ENCODE measurements around the gene MYL12A. TPM values are rescaled to one million over a fixed set of nuclear protein-coding genes. Genes with fewer than 3 reads are reported as not detected.

Gene MYL12A
- total and polyA plus RNA-seq, 2 of the 8 experiments (the other 6 are each of a cell fraction or from before 2014, with no cell fraction given) = 188 to 247 TPM

- Histone ChIP-seq H3K18ac (ENCODE audit: extremely low read depth, low read length) (no peak overlapping the region), H2BK5ac (ENCODE audit: low read depth, low read length) (no peak overlapping the region), H3K56ac (replicated peaks; ENCODE audit: insufficient read length, low read depth, low read length) (no peak overlapping the region), H3K79me1 (ENCODE audit: low read depth, low read length) (no peaks in the 10 kb centered on the region; the same call in 1 of the 2 replicates), H3K36me3 (ENCODE audit: control insufficient read depth in 2 of 4, insufficient read depth in 4 of 4, low read length in 3 of 4) (peaks cover 0 to 13% (median 6%) of the 10 kb centered on the region in 4 experiments; a peak in 2 of 8 replicates), H4K8ac (ENCODE audit: extremely low read depth, insufficient read depth, low read length) (no peak overlapping the region), H3K9me3 (ENCODE audit: insufficient read depth in 2 of 2, low read depth in 1 of 2, low read length in 1 of 2) (peaks cover 9 to 16% of the 10 kb centered on the region in 2 experiments; a peak in 2 of 4 replicates), H2BK120ac (replicated peaks; ENCODE audit: low read depth, low read length) (no peak overlapping the region), H3K4me1 (replicated peaks in 1 of 4; ENCODE audit: control insufficient read depth in 3 of 4, insufficient read depth in 4 of 4, low read length in 3 of 4) (no peaks in the 10 kb centered on the region), H3K27me3 (replicated peaks in 1 of 4; ENCODE audit: control insufficient read depth in 3 of 4, extremely low read depth in 1 of 4, insufficient read depth in 3 of 4, low read length in 3 of 4) (no peaks in the 10 kb centered on the region), H3K4ac (replicated peaks; ENCODE audit: insufficient read length, low read depth, low read length) (no peak overlapping the region), H2BK20ac (ENCODE audit: low read length) (no peak overlapping the region), H2BK15ac (ENCODE audit: low read length) (no peak overlapping the region), H2AK5ac (ENCODE audit: low read depth, low read length) (no peak overlapping the region), H3K23ac (ENCODE audit: insufficient read length) (no peak overlapping the region), H3K79me2 (ENCODE audit: control insufficient read depth in 1 of 2, insufficient read depth in 2 of 2, low read length in 2 of 2) (peaks cover 0 to 7% of the 10 kb centered on the region in 2 experiments; a peak in 2 of 4 replicates), H3K4me2 (ENCODE audit: insufficient read depth in 1 of 2, low read depth in 2 of 2, low read length in 2 of 2) (no peak overlapping the region), H3K23me2 (ENCODE audit: low read depth, low read length) (peaks cover 5% of the 10 kb centered on the region), H3K9ac (replicated peaks in 1 of 4; ENCODE audit: extremely low read depth in 1 of 4, low read depth in 3 of 4, low read length in 3 of 4) (no peak overlapping the region), H3K27ac (ENCODE audit: low read depth, low read length) (no peak overlapping the region), H2BK12ac (ENCODE audit: low read depth, low read length) (no peak overlapping the region), H3K4me3 (ENCODE audit: extremely low read depth in 1 of 4, insufficient read depth in 2 of 4, low read depth in 3 of 4, low read length in 4 of 4) (no peak overlapping the region), H4K20me1 (replicated peaks in 1 of 2; ENCODE audit: control insufficient read depth in 1 of 2, insufficient read depth in 2 of 2, low read length in 2 of 2) (no peaks in the 10 kb centered on the region), H4K5ac (ENCODE audit: insufficient read length, low read depth, low read length) (no peak overlapping the region), H4K91ac (replicated peaks; ENCODE audit: insufficient read length, low read length) (no peak overlapping the region), H3K14ac (ENCODE audit: insufficient read length) (no peak overlapping the region), H2AFZ (ENCODE audit: low read length) (no peak overlapping the region)
- no peak for DNase-seq (ENCODE audit: low read depth in 1 of 2, low spot score in 2 of 2)
- ChIA-PET POLR2A (ENCODE audit: partially characterized antibody) (interaction anchor here (0.6 to 0.7 kb wide), 2 partner anchors 313 to 510 kb away, joined by 3 read pairs; no protein-coding TSS in a partner anchor), CTCF (ENCODE audit: partially characterized antibody) (interaction anchor here (0.7 to 2.2 kb wide), 2 partner anchors 161 to 373 kb away, joined by 3 to 12 read pairs; no protein-coding TSS in a partner anchor)
- no peak for FAIRE-seq
- WGBS, 2 experiments (ENCODE audit: extremely low coverage in 1 of 2, insufficient coverage in 1 of 2, insufficient read length in 1 of 2, insufficient replicate concordance in 2 of 2, low coverage in 1 of 2, low lambda C conversion rate in 2 of 2, missing lambda C conversion rate in 1 of 2) = 90% methylated on average over 2 of the region's 2 CpGs; no CpG with 5 or more reads in 1 of the 2 experiments
- no peak for TF ChIP-seq BRCA1 (IDR thresholded peaks at IDR 0.05; ENCODE audit: low read depth, low read length)
These were observed 45.8 kb downstream of the MYL12A start for GRCh38 chr18:3293196-3293951.
